ENCODE data around the gene MFSD2A.
"Not testable (repeated sequence)": the region's sequence is repeated elsewhere in the genome, so short reads cannot be mapped to it uniquely, and the experiment has no call there.

MFSD2A gene

DNA sequence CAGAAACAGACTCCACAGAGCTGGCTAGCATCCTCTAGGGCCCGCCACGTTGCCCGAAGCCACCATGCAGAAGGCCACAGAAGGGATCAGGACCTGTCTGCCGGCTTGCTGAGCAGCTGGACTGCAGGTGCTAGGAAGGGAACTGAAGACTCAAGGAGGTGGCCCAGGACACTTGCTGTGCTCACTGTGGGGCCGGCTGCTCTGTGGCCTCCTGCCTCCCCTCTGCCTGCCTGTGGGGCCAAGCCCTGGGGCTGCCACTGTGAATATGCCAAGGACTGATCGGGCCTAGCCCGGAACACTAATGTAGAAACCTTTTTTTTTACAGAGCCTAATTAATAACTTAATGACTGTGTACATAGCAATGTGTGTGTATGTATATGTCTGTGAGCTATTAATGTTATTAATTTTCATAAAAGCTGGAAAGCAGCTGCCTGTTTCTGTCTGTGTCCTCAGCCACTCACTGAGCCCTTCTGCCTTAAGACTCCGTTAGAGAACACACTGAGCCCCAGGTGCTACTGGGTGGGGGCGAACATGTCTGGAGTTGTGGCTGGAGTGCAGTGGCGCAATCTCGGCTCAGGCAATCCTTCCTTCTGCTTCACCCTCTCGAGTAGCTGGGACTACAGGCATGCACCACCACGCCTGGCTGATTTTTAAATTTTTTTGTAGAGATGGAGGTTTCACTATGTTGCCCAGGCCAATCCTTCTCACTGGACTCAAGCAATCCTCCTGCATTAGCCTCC, 14.8 kb downstream of the MFSD2A start:
- DNase-seq, result no peak

DNA sequence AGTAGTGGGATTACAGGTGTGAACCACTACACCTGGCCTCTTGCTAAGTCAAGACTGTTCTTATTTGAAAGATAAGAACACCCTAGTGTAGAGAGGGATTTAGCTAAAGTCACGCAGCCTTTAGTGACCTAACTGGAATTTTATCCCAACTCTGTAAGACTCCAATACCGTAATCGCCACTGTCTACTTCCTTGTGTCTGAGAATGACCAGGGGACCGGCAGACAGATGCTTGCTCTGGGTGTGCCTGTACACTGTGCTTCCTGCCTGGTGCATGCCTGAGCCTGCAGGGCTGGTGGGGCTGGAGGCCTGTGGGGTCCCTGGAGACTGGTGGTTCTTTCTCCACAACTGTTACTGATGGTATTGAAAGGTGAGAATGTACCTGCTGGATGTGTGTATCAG, 15.3 kb downstream of the MFSD2A start:
- no peak for DNase-seq

DNA sequence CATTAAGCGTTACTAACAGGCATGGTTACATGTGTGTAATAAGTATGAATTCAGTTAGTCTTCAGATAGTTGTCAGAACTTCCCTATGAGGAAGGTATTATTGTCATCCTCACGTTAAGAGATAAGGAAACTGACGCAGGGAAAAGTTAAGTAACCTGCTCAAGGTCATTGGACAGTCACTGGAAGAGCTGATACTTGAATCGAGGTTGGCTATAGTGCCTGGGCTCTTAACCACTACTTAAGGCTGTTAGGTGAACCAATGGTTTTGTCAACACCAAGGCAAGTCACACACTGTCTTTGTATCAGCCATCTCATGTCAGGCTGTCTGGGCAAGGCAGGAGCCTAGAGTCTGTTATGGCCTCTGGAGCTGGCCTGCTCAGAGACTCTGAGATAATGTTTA, 16.2 kb downstream of the MFSD2A start:
- no peak for DNase-seq

DNA sequence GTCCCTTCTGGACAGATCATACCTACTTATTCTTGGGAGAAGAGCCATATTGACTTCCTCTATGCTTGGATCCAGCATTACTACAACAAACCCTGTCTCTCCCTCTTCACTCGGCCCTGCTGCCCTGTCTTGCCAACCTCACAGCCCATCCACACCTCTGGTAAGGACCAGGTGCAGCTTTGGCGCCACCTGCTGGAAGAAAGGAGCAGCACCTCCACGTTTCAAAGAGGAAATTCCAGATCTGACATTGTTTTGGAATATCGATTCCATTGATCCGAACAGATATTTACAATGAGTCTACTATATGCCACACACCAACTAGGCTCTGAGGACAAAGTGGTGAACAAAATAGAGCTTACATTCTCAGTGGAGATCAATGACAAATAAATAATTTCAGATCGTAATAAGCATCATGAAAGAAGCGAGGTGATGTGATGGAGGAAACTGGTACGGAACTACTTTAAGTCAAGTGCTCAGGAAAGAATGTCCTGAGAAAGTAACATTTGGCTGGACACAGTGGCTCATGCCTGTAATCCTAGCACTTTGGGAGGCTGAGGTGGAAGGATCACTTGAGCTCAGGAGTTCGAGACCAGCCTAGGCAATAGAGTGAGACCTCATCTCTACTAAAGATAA, 18.7 kb downstream of the MFSD2A start:
- DNase-seq, result peak; percentile 62

DNA sequence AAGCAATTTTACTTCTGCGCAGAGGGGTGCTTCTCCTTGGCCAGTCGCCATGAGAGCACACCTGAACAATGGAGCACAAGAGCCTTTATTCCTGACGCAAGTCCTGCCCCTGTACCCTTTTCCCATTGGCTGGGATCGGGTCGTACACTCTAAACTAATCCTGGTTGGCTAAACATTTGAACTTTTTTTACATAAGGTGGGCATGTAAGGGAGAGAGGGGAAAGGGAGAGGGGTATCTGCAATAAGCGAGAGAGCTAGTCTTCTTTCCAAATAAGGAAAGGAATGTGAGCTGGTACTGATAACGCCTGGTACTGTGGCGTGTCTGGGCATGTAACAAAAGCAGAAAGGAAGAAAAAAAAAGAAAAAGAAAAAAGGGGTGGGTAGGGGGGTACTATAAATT, 21.8 kb downstream of the MFSD2A start:
- DNase-seq, result no peak

DNA sequence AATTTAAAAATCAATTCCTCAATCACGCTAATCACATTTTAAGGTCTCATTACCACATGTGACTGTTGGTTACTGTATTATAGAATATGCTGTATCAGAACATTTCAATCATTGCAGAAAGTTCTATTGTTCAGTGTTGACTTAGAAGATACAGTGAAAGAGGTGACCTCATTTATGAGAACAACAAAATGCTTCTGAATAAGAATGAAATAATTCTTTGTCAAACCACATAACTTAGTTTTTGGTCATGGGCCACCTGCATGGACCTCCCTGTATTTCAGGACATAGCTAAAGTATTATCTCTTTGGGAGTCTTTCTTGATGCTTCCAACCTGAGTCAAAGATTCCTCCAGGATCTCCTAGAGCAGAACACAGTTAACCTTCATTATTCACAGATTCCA, 22.3 kb downstream of the MFSD2A start:
- DNase-seq, result no peak

DNA sequence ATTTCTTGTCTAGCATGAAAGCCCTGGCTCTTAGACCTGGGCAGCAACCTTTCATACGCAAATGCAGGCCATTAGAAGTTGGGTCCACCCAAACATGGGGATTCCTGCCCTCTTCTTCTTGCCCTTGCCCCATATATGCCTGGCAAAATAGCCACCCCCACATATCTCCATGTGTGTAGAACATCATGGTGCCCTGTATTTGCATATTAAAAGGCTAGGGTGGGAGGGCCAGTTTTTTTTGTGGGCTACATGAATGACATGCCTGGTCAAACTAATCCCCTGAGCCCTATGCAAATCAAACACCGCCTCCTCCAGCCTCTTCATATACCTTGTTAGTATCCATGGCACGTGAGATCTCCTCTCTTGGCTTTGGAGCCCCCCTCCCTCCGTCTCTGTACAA, 24.7 kb downstream of the MFSD2A start:
- no peak for DNase-seq

DNA sequence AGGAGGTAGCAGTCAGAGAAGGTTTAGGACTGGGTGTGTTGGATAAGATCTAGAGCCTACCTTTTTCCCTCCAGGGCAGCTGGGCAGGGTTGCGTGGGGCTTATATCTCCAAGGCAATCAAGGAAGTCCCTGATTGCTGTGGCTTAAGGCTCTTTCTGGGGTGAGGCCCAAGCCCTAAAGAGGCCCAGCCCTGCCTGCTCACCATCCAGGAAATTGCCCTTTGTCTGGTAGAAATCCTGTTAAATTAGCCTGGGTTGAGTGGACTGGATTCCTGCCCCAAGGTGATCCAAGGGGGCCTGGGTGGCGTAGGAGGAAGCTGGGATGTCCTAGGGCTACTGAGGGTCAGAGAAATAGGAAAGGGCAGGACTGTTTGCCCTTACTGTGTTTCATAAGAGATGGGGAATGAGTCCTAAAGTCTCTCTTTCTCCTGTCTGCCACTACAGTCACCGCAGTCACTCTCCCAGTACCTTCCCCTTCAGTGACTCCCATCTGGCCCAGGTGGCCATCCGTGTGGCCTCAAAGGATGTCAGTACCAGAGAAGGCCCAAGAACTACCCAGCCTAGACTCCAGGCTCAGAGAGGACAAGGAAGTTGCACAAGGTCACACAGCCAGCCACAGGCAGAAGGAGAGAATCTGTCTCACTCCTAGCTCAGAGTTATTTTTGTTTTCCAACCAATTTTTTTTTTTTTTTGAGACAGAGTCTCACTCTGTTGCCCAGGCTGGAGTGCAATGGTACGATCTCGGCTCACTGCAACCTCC, 25.8 kb downstream of the MFSD2A start:
- no peak for DNase-seq

DNA sequence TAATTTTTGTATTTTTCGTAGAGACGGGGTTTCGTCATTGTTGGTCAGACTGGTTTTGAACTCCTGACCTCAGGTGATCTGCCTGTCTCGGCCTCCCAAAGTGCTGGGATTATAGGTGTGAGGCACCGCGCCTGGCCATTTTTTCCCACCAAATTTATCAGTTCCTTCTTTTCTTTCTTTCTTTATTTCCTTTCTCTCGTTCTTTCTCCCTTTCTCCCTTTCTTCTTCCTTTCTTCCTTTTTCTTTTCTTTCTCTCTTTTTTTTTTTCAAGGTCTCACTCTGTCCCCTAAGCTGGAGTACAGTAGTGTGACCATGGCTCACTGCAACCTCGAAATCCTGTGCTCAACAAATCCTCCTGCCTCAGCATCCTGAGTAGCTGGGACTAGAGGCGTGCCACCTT, 26.4 kb downstream of the MFSD2A start:
- DNase-seq, result no peak

DNA sequence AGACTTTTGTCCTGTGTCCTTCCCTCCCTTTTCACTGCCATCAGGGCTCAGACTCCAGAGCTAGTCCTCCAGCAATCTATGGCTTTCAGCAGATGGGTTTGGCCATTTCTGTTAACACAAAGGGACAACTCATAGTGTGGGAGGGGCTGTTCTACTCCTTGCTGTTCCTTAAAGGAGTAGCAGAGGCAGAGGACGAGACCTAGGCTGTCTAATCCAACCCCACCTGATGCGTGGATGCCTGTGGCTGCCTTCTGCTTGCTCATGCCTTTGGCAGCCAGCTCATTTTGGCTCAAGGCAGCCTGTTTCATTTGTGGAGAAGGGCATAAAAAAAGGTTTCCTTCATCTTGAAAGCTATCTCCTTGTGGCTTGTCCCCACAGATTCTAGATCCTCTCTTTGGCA, 27.0 kb downstream of the MFSD2A start:
- DNase-seq, result no peak

DNA sequence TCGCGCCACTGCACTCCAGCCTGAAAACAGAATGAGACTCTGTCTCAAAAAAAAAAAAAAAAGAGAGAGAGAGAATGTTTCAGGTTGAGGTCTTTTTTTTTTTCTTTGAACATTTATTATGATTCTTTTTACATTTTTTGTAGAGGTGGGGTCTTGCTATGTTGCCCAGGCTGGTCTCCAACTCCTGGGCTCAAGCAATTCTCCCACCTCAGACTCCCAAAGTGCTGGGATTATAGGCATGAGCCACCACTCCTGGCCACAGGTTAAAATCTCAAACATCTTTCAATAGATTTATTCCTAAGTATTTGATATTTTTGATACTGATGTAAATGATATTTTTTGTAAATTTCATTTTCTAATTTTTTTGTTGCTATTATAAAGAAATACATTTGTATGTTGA, 29.5 kb downstream of the MFSD2A start:
- not testable (repeated sequence) for DNase-seq

DNA sequence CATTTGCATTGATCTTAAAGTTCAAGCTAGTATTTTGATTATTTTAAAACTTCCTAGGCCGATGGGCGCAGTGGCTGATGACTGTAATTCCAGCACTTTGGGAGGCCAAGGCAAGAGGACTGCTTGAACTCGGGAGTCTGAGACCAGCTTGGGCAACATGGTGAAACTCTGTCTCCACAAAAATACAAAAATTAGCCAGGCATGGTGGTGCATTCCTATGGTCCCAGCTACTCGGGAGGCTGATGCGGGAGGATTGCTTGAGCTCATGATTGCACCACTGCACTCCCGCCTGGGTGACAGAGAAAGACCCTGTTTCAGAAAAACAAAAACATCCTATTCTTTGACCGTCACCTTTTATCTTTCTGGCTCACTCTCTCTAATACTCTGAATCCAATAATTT, 30.0 kb downstream of the MFSD2A start:
- DNase-seq, result no peak

DNA sequence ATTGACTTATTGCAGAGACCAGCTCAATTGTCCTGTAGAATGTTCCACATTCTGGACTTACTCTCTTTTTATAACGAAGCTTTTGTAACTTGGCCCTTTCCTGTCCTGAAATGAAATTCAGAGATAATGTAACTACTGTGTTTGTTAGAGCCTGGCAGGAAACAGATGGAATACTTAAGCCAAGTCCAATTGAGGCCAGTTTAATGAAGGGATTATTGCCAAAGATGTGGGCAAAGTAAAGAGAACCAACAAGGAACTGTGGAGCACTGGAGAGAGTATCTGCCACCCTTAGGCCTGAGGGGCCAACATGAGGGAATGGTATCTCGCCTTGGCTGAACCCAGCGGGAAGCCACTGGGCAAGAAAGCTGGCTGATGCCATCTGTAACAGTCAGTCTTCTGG, 32.9 kb downstream of the MFSD2A start:
- DNase-seq, result no peak

DNA sequence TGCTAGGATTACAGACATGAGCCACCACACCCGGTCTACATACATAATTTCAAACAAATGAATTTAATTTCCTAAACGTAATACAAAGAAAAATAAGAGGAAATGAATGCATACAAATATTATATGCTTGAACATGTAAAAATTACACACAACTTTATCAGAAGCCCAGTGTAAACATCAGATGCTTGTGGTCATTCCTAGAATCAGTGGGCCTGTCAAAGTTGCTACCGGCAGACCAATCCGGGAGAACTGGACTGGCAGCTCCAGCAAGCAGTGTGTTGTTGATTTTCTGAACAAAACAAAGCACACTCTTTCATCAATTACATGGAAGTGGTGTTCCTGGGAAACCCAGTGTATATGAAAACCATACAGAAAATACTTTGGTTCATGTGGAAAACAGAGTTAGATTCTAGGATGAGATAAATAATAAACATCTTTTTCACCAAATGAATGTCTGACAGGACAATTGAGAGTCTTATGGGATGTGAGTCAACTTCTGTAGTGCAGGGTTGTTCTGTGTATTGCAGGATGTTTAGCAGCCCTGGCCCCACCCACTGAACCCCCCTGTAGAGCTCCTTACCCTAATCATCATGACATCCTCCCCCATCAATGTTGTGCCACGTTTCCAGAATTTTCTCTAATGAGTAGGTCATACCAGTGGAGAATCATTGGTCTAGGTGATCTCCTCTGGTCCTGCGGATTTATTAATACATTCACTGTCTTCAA, 33.8 kb downstream of the MFSD2A start:
- DNase-seq, result no peak

DNA sequence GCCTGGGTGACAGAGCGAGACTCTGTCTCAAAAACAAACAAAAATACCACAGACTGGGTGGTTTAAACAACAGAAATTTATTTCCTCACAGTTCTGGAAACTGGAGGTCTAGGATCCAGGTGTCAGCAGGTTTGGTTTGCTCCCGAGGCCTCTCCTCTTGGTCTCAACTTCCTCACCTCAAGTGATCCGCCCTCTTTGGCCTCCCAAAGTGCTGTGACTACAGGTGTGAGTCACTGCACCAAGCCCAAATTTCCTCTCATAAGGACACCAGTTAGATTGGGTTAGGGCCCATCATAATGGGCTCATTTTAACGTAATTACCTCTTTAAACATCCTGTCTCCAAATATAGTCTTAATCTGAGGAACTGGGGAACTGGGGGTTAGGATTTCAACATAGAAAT, 35.5 kb downstream of the MFSD2A start:
- no peak for DNase-seq

DNA sequence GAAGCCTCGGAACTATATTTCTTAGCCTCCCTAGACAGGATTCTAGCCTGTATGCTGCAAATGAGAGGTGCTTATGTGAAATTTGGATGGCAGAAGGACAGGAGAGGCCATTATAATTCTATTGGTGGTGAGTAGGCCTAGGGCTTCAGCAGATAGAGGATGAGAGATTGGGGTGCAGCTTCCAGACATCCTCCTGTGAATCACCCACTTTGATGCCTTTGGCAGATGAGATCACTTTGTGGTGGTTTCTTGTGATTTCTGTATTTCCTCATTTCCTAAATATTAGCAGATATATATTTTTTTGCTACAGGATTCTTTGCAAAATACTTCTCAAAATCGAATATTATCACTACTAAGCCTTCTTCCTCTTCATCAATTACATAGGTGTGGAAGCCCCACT, 37.3 kb downstream of the MFSD2A start:
- no peak for DNase-seq

DNA sequence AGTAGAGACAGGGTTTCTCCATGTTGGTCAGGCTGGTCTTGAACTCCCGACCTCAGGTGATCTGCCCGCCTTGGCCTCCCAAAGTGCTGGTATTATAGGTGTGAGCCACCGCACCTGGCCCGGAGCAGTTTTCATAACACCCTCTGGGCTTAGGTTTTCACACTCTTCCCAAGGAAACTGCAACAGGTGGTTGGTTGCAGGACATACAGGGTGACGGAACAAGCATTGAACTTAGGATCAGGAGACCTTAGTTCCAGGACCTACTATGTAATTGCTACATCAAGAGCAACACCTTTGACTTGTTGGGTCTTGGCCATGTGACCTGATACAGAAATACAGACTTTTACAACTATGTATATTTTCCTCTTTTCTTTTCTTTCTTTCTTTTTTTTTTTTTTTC, 37.9 kb downstream of the MFSD2A start:
- no peak for DNase-seq

DNA sequence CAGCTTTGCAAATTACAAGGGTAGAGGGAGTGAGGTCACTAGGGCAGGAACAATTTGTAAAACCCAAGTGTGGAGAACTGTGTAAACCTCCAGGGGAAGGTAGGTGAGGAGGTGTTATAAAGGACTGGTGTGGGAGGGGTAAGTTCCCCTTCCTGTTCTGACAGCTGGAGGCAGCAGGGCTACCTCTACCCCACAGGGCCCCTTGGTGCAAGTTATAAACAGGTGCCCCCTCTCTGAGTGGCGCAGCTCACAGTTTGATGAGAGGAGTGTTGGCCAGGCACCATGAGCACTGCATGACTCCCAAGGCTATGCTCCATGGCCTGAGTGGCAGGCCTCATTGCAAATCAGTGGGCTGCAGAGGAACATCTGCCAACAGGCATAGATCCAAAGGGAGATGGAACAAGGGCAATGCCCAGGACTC, 41.0 kb downstream of the MFSD2A start:
- DNase-seq, result no peak

DNA sequence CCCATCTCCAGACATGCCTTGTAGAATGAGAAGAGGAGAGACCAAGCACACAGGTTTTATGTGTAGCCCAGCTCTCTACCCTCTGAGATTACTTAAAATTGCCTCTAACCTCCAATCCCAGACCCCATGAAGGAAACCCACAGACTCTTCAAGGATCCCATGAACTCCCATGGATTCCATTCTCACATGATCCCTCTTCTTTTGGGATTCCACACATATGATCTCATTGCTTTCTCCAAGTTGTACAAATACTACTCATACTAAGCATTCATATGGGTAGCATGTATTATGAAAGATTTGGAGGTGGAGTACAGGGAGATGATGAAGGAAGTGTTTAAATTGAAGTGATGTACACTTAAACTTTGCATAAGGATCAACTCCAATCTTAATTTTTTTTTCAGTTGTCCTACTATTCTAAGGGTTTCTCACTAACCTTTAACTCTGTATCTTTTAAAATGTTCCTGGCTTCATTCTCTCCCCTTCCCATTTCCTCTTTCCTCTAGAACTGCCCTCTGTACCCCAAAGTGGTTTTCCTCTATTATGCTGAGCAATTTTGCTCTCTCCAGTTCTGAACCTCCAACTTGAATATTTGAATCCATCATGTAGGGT, 41.6 kb downstream of the MFSD2A start:
- DNase-seq, result no peak

DNA sequence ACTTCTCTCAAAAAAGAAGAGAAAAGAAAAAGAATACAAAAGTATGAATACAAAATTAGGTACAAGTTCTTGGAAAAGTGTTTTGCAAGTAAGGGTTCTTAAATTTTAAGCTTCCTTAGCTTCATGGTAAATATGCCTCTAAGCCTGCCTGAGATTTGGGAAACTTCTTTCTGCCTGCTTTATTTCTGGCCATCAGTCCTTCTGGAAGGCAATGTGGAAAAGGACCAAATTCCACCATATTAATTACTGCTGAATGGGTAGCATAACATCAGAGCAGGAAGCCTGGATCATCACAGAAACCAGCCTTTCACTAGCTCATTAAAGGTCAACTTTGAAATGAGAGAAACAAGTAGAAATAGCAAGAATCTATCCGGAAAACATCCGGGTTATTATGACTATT, 46.5 kb downstream of the MFSD2A start:
- no peak for DNase-seq

DNA sequence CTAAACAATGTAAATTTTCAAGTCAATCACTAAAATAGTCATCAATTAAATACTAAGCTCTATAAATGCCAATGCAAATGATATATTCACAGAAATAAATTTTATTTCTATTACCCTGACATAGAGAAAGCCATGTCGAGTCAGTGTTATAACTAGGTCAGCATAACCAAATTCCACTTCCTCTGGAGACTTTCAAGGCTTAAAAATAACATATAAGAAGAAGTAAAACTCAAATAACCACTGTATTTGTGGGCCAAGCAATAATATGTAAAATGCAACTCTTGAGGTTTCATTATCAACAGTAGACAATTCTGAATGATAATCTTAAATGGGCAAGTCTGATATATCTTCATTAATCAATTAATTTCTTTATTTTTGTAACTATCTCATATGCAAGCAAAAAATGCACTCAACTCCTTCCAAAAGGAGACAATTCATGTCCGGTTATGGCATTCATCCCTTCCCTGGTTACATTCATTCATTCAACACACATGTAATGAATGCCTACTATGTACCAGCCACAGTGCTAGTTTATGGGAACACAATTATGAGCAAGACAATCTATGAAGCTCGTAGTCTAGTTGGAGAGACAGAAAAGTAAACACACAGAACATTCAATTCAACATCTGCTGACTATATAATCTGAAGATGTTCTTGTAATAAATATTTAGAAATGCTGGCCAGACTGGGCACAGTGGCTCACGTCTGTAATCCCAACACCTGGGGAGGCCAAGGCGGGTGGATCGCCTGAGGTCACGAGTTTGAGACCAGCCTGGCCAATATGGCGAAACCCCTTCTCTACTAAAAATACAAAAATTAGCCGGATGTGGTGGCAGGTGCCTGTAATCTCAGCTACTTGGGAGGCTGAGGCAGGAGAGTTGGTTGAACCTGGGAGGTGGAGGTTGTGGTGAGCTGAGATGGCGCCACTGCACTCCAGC, 48.5 kb downstream of the MFSD2A start:
- no peak for DNase-seq

DNA sequence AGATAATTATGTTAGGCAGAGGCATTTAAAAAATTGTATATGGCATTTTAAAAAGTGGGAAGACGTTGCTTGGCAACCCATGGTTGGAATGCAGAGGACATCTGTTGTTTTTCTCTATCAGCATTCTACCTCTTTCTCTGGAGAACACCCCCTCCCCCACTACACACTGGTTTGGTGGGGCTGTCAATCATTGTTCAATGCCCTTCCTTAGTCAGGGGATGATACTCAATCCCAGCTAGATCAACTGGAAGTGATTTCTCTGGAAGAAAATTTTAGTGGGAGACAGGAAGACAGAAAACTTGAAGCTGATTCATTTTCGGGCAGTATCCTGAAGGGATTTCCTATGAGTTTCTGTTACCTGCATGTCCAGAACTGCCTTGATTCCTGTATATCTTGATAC, 49.9 kb downstream of the MFSD2A start:
- no peak for DNase-seq
